ENCODE measurements around the gene TSSK3.
A peak's percentile ranks its signal among the peaks of the same experiment; 100 is the strongest.

The TSSK3 gene

GRCh38 chr1:32362474-32363313 is at the start of gene TSSK3, which contains the start of gene FAM229A:
Gene TSSK3, plus strand, starts transcription at chr1:32362539. Its CDS starts 163 bp downstream, at chr1:32362702.
Gene FAM229A, minus strand, starts transcription at chr1:32362485. Its CDS starts 394 bp downstream, at chr1:32362091.
- DNase-seq (ENCODE audit: low read depth in 1 of 2, low spot score in 1 of 2) = no peak

- no peak for DNase-seq (ENCODE audit: low read depth in 1 of 2, low spot score in 1 of 2)
Observed at GRCh38 chr1:32316903-32317277, 45.4 kb upstream of the TSSK3 start.

- no peak for DNase-seq (ENCODE audit: low read depth in 1 of 2, low spot score in 1 of 2)
Observed at GRCh38 chr1:32318127-32318869, 44.0 kb upstream of the TSSK3 start.

GRCh38 chr1:32321712-32322291 is 40.5 kb upstream of the TSSK3 start:
- DNase-seq (ENCODE audit: low read depth in 1 of 2, low spot score in 1 of 2) = no peak

- DNase-seq (ENCODE audit: low read depth in 1 of 2, low spot score in 1 of 2) = no peak
Observed at GRCh38 chr1:32327204-32327603, 35.1 kb upstream of the TSSK3 start.

- no peak for DNase-seq (ENCODE audit: low read depth in 1 of 2, low spot score in 1 of 2)
Observed at GRCh38 chr1:32329931-32330466, 32.3 kb upstream of the TSSK3 start.

GRCh38 chr1:32330558-32331151 is 31.7 kb upstream of the TSSK3 start:
- no peak for DNase-seq (ENCODE audit: low read depth in 1 of 2, low spot score in 1 of 2)

- DNase-seq (ENCODE audit: low read depth in 1 of 2, low spot score in 1 of 2) = no peak
Observed at GRCh38 chr1:32331549-32331948, 30.8 kb upstream of the TSSK3 start.

- no peak for DNase-seq (ENCODE audit: low read depth in 1 of 2, low spot score in 1 of 2)
Observed at GRCh38 chr1:32332290-32333079, 29.9 kb upstream of the TSSK3 start.

- no peak for DNase-seq (ENCODE audit: low read depth in 1 of 2, low spot score in 1 of 2)
Observed at GRCh38 chr1:32333251-32333963, 28.9 kb upstream of the TSSK3 start.

- no peak for DNase-seq (ENCODE audit: low read depth in 1 of 2, low spot score in 1 of 2)
Observed at GRCh38 chr1:32334274-32334861, 28.0 kb upstream of the TSSK3 start.

- DNase-seq (ENCODE audit: low read depth in 1 of 2, low spot score in 1 of 2) = peak; percentile 45 to 58
Observed at GRCh38 chr1:32334864-32335534, 27.3 kb upstream of the TSSK3 start.

- no peak for DNase-seq (ENCODE audit: low read depth in 1 of 2, low spot score in 1 of 2)
Observed at GRCh38 chr1:32335535-32335789, 26.9 kb upstream of the TSSK3 start.

- peak; percentile 80 to 83 for DNase-seq (ENCODE audit: low read depth in 1 of 2, low spot score in 1 of 2)
Observed at GRCh38 chr1:32335790-32336590, 26.3 kb upstream of the TSSK3 start, which contains the start of gene MARCKSL1. Gene MARCKSL1, minus strand, starts transcription at chr1:32336233. Its CDS starts 200 bp downstream, at chr1:32336033.

- DNase-seq (ENCODE audit: low read depth in 1 of 2, low spot score in 1 of 2) = no peak
Observed at GRCh38 chr1:32336591-32336932, 25.8 kb upstream of the TSSK3 start.

GRCh38 chr1:32336963-32337675 is 25.2 kb upstream of the TSSK3 start:
- peak in 1 of 2 donors; percentile 35 for DNase-seq (ENCODE audit: low read depth in 1 of 2, low spot score in 1 of 2)

- DNase-seq (ENCODE audit: low read depth in 1 of 2, low spot score in 1 of 2) = no peak
Observed at GRCh38 chr1:32337855-32338636, 24.3 kb upstream of the TSSK3 start.

All from stimulated activated CD4-positive, alpha-beta T cell treated with anti-CD3 and anti-CD28 coated beads, Interleukin-15, amount 100 ng/mL, for 1 hour (primary cell).